Right lobe of liver (tissue), 6 donors: ENCODE measurements around the gene TNS1. TPM values are rescaled to one million over a fixed set of nuclear protein-coding genes. Genes with fewer than 3 reads are reported as not detected.

Experiments
- ATAC-seq, 4 donors: fragments of 200-7000 bp; cut with Tn5 transposase; one replicate each; pipeline ENCODE4 v1.9.1; 2020; ENCODE audit warnings: mild to moderate bottlenecking in 4 of 4, moderate library complexity in 4 of 4
- DNase-seq, 3 donors: peaks; one replicate each; pipeline ENCODE4 v3.0.0-alpha.2; 2020
- H3K27ac ChIP-seq, 3 donors: fragments of 200-600 bp; one replicate each; pipeline ENCODE4 v1.8.0; 2022
- H3K27me3 ChIP-seq, 2 donors: fragments of 200-600 bp; one replicate each; pipeline ENCODE4 v1.8.0; 2022
- H3K36me3 ChIP-seq, 4 donors: fragments of 200-600 bp; sonication (generic) in 1 of 4; one replicate each; pipeline versions ENCODE4 v1.5.1 to v1.8.0; 2017 to 2022; ENCODE audit warnings: control low read depth in 1 of 4
- H3K4me1 ChIP-seq, 4 donors: fragments of 200-600 bp; sonication (generic) in 1 of 4; one replicate each; pipeline versions ENCODE4 v1.5.1 to v1.8.0; 2017 to 2022; ENCODE audit warnings: control low read depth in 1 of 4
- H3K4me3 ChIP-seq, 3 donors: fragments of 200-600 bp; one replicate each; pipeline ENCODE4 v1.8.0; 2022
- H3K9me3 ChIP-seq, 4 donors: fragments of 200-600 bp; sonication (generic) in 1 of 4; one replicate each; pipeline versions ENCODE4 v1.5.1 to v1.8.0; 2017 to 2022; ENCODE audit warnings: control low read depth in 1 of 4
- CTCF ChIP-seq, 4 donors: fragments of 200-600 bp in 3 of 4; fragments of 450-650 bp in 1 of 4; IDR thresholded peaks; one replicate each; pipeline versions ENCODE4 v1.5.1 to v1.8.0; 2016 to 2022; ENCODE audit warnings: antibody characterized with exemption in 4 of 4, mild to moderate bottlenecking in 2 of 4
- POLR2A ChIP-seq: fragments of 450-650 bp; IDR thresholded peaks from one replicate; pipeline ENCODE4 v1.6.1; 2017; ENCODE audit warnings: antibody characterized with exemption, mild to moderate bottlenecking
- WGBS: methylation state at CpG from one replicate; pipeline ENCODE4 v1.1.6; 2018; ENCODE audit warnings: low coverage, low lambda C conversion rate; ENCODE audit not compliant: insufficient coverage; ENCODE audit errors: missing lambda C conversion rate; 5-methylcytosine and 5-hydroxymethylcytosine counted together
- intact Hi-C, 2 donors: fragments of 100-400 bp; cut with DNase I; formaldehyde crosslinking; loops; one replicate each; pipeline versions ENCODE4 v1.11.2 to v1.14.1; 2022
- total RNA-seq, 6 experiments: library from RNA; depleted of rRNA in 2 of 6; stranded (reverse); fragments of >200 nt in 2 of 6; fragmentation: NEBNext Ultra II Directional in 3 of 6; extraction: Animal tissue kit (Norgen Biotek cat#: 25700) in 3 of 6; gene quantifications; one replicate each; pipeline versions ENCODE4 v1.1.0 to v1.2.4, GENCODE V29; 2016 to 2023
- donor health status: DM: no; HTN: yes; CAD: no.
- donor health status: DM: no; HTN: no; CAD: no.
- donor health status: DM: no; HTN: no; CAD: no.
- donor health status: DM: no; HTN: yes; CAD: no.
- donor health status: DM: no; HTN: yes; CAD: no.

TNS1 gene
- total RNA-seq, 6 experiments from 2014 or later: 68.4 to 209 (median 99.2) TPM

- Histone ChIP-seq H3K4me1 (peaks cover 0 to 100% (median 47%) of the 10 kb centered on the region in 4 donors), H3K4me3 (peak overlapping the region; percentile 9 to 36 (median 16)), H3K36me3 (peaks cover 0 to 6% (median 0%) of the 10 kb centered on the region in 4 donors), H3K27ac (peak overlapping the region; percentile 64 to 97 (median 89)), H3K27me3 (no peaks in the 10 kb centered on the region), H3K9me3 (no peaks in the 10 kb centered on the region)
- DNase-seq: peak in 2 of 3 donors; percentile 30 to 51
- intact Hi-C loops: loop anchor here in 1 of 2 donors (10.0 kb wide), 1 partner anchor 49 kb away; no protein-coding TSS in a partner anchor
- 63% methylated on average over 2 of the region's 7 CpGs for WGBS
- peak in 1 of 4 donors; percentile 0 for ATAC-seq
- TF ChIP-seq CTCF (IDR thresholded peaks at IDR 0.05) (no peak), POLR2A (no peak)
These were observed 67.4 kb downstream of the TNS1 start for GRCh38 chr2:217935235-217935879.

GRCh38 chr2:217934321-217935131 is 68.3 kb downstream of the TNS1 start:
- ATAC-seq (peak; percentile 23 to 48 (median 33)), DNase-seq (peak in 2 of 3 donors; percentile 64 to 73)
- peak overlapping the region; percentile 64 to 97 (median 89) for H3K27ac ChIP-seq
- WGBS: 12% methylated on average over 11 of the region's 13 CpGs
- H3K4me3 ChIP-seq: peak overlapping the region; percentile 9 to 36 (median 16)
- H3K9me3 ChIP-seq: no peaks in the 10 kb centered on the region
- H3K4me1 ChIP-seq: peaks cover 0 to 97% (median 46%) of the 10 kb centered on the region in 4 donors
- TF ChIP-seq CTCF (IDR thresholded peaks at IDR 0.05): no peak
- no peak for TF ChIP-seq POLR2A
- H3K27me3 ChIP-seq: no peaks in the 10 kb centered on the region
- intact Hi-C loops: loop anchor here in 1 of 2 donors (5.0 to 10.0 kb wide), 2 partner anchors 37 to 50 kb away; no protein-coding TSS in a partner anchor
- peaks cover 0 to 6% (median 0%) of the 10 kb centered on the region in 4 donors for H3K36me3 ChIP-seq

GRCh38 chr2:217933617-217933993 is 69.2 kb downstream of the TNS1 start:
- Histone ChIP-seq H3K27ac (peak overlapping the region; percentile 33 to 97 (median 89)), H3K9me3 (no peaks in the 10 kb centered on the region), H3K36me3 (peaks cover 0 to 6% (median 0%) of the 10 kb centered on the region in 4 donors), H3K4me3 (no peak overlapping the region), H3K4me1 (peaks cover 0 to 96% (median 48%) of the 10 kb centered on the region in 4 donors), H3K27me3 (no peaks in the 10 kb centered on the region)
- ATAC-seq: no peak
- 58% methylated on average over 3 of the region's 3 CpGs for WGBS
- intact Hi-C loops: loop anchor here in 1 of 2 donors (5.0 to 10.0 kb wide), 2 partner anchors 36 to 51 kb away; no protein-coding TSS in a partner anchor
- DNase-seq: no peak
- TF ChIP-seq POLR2A: no peak
- TF ChIP-seq CTCF (IDR thresholded peaks at IDR 0.05): no peak

- peak in 2 of 3 donors; percentile 43 to 56 for DNase-seq
- intact Hi-C loops: loop anchor here in 1 of 2 donors (5.0 to 10.0 kb wide), 2 partner anchors 36 to 52 kb away; no protein-coding TSS in a partner anchor
- Histone ChIP-seq H3K4me3 (no peak overlapping the region), H3K27ac (peak overlapping the region; percentile 33 to 97 (median 89)), H3K27me3 (no peaks in the 10 kb centered on the region), H3K9me3 (no peaks in the 10 kb centered on the region), H3K36me3 (peaks cover 0 to 6% (median 0%) of the 10 kb centered on the region in 4 donors), H3K4me1 (peaks cover 0 to 96% (median 48%) of the 10 kb centered on the region in 4 donors)
- WGBS: 44% methylated on average over 15 of the region's 21 CpGs
- TF ChIP-seq POLR2A: no peak
- peak in 2 of 4 donors; percentile 10 to 14 for TF ChIP-seq CTCF (IDR thresholded peaks at IDR 0.05)
- ATAC-seq: peak in 2 of 4 donors; percentile 2 to 4
These were observed 69.8 kb downstream of the TNS1 start for GRCh38 chr2:217932803-217933616.
